Measurements from ENCODE around the gene ANTXR2.

GRCh38 chr4:80069108-80069836, 3.8 kb downstream of the ANTXR2 start:
- TF ChIP-seq YY1 (IDR thresholded peaks at IDR 0.05; ENCODE audit: low read depth) (no peak), FOXM1 (IDR thresholded peaks at IDR 0.05; ENCODE audit: borderline replicate concordance, low read depth) (no peak), TAF1 (IDR thresholded peaks at IDR 0.05; ENCODE audit: low read depth) (no peak), RAD21 (IDR thresholded peaks at IDR 0.05; ENCODE audit: low read depth) (no peak), EP300 (IDR thresholded peaks at IDR 0.05; ENCODE audit: borderline replicate concordance) (no peak), CEBPB (IDR thresholded peaks at IDR 0.05) (no peak), CREB1 (IDR thresholded peaks at IDR 0.05; ENCODE audit: low read depth) (no peak), REST (IDR thresholded peaks at IDR 0.05; ENCODE audit: low read depth) (no peak), MAX (IDR thresholded peaks at IDR 0.05) (no peak)

Data from Ishikawa (cell line).